Activated CD4-positive, alpha-beta T cell treated with anti-CD3 and anti-CD28 coated beads for 4 hours (primary cell): Measurements from ENCODE around the gene ELF5.

Experiments used
- DNase-seq, 2 donors: peaks; one replicate each; pipeline ENCODE4 v3.0.0-alpha.2; 2020

The ELF5 gene

DNA sequence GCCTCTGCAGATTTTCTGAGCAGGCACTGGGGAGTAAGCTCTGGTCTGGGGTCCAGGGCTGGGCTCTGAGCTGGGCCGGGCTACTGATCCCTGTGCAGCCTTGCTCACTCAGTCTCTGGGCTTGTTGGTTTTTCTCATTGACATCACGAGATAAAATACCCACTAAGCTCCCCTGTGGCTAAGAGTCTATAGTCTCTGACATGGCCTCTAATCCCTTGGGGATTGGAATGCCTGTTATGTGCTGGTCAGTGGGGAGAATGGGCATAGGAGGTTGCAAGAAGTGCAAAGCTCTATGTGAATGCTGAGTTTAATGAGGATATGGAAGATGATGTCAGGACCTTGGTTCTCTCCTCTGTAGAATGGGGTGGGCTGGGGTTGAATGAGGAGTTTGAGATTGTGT is 23.3 kb downstream of the ELF5 start:
- DNase-seq = no peak

DNA sequence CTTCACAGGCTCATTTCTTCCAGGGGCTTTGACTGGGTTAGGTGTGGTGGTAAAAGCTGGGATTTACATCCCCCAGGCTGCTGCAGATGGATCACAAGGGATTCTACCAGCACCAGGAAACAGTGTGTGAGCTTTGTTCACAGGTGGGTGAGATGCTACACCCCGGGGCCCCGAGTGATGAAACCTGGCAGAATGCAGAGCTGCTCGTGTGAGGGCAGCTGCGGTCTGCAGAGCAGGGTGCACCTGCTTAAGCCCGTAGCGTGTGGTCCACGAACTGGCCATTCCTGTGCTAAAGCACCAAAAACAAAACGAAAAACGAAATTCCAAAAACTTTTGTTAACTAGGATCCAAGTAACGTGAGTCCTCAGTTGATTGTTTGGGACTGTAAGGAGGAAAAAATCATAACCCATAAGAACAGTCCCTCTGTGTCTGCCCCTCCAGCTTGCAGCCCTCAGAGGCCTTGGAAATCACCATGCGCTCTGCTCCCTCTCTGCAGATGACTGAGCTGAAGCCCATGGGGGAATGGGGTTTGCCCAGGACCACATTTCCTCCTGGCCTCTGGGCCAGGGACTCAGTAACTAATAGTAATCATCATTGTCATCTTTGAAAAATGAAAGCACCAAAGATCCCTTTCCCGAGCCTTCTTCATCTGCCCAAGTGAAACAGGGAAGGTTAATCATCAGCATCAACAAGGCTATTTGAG is 24.6 kb downstream of the ELF5 start:
- DNase-seq = no peak

DNA sequence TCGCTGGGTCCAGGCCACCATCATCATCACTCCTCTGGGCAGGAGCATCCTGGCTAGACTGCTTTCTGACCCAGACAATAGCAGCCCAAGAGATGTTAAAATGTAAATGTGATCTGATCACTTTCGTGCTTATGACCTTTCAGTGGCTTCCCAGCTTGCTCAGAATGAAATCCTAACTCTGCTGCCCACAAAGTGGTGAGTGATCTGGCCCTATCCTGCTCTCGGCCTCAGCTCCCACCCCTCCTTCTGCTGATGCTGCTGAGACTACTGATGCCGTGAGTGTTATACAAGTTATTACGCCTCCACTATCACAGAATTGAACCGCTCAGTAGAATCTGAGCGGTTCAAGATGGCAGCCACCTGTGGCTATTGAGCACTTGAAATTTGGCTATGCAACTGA is 26.2 kb downstream of the ELF5 start:
- no peak for DNase-seq

DNA sequence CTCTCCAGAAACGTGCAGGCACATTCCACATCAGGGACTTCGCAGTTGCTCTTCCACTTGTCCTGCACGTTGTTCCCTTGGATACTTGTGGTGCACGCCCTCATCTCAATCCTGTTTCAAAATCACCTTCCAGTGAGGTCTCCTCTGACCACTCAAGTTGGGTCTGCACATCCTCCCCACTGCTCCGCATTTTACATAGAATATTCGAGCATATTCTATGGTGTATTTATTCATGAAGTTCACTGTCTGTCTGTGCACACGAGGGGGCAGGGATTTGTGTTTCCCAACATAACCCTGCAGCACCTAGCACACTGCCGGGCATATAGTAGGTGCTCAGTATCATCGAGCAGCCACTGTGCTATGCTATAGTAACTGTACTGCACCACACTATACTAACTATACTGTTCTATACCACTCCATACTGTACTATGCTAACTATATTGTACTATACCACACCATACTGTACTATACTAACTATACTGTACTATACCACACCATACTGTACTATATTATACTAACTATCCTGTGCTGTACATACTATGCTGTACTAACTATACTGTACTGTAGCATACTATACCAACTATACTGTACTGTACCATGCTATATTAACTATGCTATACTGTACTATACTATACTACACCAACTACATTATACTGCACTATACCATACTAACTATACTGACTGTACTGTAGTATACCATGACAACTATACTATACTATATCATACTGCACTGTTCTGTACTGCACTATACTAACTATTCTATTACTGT is 30.3 kb downstream of the ELF5 start:
- DNase-seq = no peak

DNA sequence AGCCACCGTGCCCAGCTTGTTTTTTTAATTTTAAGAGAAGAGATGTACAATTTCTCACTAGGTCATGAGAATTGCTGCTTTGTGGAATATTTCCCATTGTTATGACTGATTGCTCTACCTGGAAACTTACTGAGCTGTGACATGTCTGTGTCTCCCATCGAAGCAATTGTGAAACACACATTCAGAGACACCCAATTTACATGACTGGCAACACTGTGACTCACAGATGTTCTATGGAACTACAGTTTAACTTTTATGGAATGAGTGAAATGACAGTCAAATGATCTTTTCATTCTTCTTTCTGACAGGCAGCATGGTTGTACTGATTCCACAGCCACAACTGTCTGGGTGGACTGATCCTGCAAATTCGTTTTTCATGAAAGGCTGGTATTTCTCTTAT is 32.3 kb downstream of the ELF5 start:
- DNase-seq = no peak

DNA sequence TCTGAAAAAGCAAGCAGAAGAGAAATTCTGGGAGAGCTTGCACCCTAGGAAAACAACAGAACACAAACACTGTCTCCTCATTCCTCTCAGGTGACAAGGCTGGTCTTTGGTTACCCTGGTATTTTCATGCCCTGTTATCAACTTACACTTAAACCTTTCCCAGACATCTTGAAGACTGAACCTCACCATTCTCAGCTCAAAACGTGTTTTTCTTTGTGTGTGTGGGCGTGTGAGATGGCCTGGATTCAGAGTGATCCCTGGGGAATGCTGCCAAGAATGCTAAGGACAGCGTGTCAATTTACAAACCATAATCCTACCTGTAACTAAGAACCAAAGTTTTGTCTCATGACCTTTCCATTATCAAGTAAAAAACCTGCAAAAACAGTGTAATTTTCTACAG is 33.3 kb downstream of the ELF5 start:
- DNase-seq = no peak

DNA sequence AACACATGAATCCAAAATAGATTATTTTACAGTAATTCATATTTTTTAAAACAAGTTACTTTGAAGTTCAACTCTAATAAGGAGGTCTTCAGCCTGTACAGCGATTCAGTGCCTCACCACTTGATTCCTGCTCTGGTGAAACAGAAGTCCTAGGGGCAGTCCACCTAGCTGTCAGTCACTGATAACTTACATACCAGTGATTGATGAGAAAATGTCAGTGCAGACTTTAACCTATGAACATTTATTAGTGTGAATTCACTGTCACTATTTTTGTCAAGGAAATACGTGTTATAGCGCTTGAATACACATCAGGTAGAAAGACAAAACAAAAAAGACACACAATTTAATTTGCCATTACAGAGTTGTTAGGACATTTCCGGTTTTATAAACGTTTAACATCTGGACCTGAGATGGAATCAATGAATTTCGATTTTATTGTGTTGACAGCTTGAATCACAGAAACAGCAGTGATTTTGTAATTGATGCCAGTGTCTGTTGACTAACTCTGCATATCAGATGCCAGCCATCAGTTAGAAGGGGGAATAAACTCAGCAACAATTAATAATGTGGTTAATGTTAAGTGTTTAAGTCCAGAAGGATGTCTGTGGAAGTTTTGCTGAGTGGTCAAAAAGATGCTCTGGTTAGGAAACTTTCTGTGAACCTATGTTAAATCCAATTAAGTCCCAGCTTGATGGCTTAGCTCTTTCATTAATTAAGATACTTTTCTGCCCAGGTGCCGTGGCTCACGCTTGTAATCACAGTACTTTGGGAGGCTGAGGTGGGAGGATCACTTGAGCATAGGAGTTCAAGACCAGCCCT is 34.5 kb downstream of the ELF5 start:
- DNase-seq = no peak

DNA sequence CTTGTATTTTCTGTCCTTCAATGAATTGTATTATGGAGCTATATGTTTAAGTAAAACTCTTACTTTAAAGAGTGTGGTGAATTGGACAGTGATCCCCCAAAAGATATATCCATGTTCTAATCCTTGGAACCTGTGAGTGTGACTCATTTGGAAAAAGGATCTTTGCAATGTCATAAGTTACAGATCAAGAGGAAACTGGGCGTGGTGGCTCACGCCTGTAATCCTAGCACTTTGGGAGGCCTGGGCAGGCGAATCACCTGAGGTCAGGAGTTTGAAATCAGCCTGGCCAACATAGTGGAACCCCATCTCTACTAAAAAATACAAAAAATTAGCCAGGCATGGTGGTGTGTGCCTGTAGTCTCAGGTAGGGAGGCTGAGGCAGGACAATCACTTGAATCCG is 36.7 kb downstream of the ELF5 start:
- DNase-seq = no peak

DNA sequence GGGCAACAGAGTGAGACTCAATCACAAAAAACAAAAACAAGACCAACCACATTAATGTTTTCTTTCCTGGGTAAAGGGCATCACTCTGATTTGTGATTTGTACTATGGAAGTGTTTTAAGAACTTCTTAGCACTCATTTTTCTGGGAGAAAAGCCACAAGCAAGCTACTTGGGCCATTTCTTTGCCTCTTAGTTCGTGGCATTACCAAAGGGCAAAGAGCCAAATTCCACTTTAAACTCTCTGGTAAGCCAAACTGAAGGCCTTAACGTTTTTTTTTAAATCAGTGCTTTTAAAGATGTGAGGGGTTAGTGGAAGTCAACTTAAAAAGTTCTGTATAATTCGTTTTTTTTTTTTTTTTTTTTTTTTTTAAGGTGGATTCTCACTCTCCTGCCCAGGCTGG is 37.9 kb downstream of the ELF5 start:
- DNase-seq = no peak

DNA sequence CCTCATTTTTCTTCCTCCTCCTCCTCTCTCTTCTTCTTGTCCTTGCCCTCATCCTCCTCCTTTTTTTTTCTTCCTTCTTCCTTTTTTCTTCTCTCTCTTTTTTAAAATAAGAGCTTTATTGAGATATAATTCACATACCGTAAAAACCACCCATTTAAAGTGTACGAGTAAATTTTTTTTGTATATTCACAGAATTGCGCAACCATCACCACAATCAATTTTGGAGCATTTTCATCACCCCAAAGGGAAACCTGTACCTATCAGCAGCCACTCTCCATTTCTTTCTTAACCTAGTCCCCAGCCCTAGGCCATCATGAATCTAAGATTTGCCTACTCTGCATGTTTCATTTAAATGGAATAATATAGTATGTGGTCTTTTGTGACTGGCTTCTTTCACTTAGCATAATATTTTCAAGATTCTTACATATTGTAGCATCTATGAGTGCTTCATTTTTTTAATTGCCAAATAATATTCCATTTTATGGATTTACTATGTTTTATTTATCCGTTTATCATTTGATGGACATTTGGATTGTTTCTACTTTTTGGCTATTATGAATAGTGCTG is 39.9 kb downstream of the ELF5 start:
- DNase-seq = no peak

DNA sequence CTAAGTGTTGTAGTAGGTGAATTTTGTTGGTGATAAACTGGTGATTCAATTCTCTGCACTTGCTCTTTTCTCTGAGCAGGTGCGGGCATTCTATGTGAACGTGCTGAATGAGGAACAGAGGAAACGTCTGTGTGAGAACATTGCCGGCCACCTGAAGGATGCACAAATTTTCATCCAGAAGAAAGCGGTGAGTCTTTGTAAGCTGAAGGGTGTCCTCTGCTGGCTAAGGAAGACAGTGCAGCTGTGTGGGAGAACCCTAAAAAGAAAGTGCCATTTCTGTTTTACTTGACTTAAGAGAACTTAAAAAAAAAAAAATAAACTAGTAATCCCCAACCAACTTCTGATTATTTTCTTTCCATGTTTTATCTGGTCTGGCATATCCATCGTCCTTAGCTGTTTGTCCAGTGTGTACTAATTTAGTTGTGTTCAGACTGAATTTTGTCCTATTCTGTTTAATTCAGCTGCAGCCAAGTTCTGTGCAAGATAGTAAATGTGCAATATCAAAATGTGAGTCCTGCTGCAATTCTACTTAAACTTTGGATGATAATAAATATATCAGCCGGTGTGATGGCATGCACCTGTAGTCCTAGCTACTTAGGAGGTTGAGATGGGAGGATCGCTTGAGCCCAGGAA is 45.3 kb downstream of the ELF5 start:
- DNase-seq = peak; percentile 9 to 36

DNA sequence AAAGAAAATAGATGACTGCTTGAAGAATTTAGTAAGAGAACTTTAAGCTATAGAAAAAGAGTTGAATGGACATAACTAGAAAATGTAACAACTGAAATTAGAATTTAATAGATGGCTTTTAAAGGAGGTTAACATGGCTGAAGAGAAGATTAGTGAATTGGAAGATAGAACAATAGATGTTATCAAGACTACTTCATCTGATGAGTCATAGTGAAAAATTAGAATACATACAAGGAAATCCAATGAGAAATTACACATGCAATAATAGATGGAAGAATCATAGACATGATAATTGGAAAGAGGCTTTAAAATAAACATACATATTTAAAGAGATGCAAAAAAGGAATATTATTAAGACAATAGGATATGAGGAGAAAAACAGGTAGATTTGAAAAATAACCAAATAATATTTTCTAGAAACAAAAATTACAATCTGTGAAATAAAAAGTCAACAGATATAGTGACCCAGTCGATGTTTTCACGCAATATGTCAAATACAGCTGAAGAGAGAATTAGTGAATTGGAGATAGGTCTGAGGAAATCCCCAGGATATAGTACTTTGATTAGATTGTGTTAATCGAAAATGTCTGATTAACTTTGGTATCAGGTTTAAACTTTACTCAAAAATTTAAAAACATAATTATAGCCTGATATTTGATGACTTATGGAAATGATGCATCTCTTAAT is 46.6 kb downstream of the ELF5 start:
- no peak for DNase-seq

DNA sequence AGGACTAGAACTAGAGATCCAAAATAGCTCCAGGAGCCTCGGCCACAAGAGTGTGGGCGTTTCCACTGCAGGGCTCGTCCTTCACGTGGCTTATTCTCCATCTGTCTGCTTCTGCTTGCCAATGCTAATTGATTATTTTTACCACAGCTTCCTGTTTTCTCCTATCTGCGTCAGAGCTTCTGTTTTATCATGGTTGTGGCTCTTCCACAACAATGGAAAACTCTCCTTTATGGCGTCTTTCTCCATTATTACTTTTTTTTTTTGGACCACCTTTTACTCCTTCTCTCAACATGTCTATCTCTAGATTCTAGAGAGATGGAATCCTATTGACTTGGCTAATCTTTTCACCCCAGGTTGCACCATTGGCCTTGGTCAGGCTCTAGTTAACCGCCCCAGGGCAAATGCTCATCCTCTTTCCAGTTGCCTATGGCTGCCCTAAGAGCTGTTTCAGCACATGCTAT is 49.0 kb downstream of the ELF5 start:
- DNase-seq = no peak

DNA sequence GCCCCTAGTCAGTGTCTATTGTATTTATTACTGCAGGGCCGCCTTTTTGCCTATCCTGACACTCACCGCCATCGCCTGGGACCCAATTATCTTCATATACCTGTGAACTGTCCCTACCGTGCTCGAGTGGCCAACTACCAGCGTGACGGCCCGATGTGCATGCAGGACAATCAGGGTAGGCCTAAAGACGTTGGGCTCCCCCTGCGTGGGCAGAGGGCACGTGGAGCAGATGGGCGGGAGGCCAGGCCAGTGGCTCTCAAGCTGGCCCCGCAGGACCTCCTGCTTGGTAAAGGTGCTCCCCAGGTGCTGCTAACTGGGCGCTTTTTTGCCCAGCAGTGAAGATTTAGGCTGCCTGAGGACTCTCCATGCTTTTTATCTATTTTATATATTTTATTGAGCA is 52.4 kb downstream of the ELF5 start:
- no peak for DNase-seq

DNA sequence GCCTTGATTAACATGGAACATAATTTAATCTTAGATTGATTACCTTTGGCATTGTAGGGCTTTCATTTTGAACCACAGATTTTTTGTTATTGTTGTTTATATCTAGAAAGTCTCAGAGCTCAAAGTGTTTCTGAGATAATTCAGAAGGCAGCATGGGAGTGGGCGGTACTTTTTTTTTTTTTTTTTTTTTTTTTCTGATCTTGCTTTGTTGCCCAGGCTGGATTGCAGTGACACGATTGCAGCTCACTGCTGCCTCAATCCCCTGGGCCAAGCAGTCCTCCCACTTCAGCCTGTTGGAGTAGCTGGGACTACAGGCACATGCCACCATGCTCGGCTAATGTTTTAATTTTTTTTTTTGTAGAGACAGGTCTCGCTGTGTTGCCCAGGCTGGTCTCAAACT is 53.3 kb downstream of the ELF5 start:
- DNase-seq = no peak

DNA sequence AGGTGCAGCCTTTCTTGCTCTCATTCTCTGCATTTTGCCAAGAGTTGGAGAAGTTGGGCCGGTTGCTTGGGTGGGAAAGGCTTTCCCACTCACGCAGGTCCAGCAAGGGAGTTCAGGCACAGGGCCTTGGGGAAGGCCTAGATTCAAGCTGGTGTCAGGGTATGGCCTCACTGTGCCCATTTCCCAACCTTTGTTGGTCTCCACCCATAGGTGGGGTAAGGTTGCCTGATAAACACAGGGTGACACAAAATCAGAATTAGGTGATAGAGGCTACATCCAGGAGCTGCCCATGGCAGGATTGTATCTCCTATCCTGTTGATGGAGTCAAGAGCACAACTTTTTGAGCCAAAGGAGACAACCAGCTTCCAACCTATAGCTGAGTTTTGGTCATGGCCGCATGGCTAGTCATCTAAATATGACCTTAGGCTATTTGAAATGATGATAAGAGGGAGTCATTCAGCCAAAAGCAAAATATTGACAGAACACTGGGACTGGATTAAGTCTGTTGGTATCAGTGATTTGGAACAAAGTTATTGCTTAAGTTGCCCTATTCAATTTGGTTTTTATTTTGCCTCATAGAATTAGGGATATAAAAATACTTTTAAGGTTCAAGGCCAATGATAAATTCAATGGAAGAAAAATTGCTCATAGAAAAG is 54.0 kb downstream of the ELF5 start:
- no peak for DNase-seq

DNA sequence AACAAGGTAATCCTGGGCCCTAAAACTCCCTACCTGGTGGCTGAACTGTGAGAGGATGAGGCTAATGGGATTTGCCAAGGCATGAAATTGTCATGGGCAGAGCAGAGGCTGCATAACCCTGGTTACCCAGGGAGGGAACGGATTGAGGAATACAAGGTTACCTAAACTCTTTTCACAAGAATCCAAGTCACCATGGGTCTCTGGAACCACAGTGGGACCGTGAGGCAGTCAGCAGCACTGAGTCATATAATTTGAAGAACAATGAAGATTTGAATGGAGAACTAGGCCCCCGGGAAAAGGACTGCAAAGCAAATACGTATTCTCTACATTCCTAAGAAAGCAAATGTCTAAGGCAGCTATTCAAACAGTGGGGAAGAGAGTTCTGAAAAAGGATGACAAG is 55.1 kb downstream of the ELF5 start:
- no peak for DNase-seq

DNA sequence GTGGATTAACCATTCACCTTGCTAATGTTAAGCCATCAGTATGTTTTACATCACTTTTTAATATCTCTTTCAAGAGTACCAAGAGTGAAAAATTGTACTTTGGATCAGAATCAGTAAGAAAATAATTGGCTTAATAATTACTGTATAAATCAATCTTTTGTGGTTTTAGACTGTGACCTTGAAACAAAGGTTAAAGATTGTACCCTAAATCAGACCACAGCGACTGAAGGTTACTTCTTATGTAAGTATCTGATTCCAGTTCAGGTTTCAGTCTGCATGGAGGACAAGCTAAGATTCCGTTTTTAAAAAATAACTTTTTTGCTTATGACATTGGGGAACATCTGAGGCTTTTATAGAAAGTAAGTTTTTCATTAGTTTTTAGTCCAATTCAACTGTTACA is 56.0 kb downstream of the ELF5 start:
- no peak for DNase-seq

DNA sequence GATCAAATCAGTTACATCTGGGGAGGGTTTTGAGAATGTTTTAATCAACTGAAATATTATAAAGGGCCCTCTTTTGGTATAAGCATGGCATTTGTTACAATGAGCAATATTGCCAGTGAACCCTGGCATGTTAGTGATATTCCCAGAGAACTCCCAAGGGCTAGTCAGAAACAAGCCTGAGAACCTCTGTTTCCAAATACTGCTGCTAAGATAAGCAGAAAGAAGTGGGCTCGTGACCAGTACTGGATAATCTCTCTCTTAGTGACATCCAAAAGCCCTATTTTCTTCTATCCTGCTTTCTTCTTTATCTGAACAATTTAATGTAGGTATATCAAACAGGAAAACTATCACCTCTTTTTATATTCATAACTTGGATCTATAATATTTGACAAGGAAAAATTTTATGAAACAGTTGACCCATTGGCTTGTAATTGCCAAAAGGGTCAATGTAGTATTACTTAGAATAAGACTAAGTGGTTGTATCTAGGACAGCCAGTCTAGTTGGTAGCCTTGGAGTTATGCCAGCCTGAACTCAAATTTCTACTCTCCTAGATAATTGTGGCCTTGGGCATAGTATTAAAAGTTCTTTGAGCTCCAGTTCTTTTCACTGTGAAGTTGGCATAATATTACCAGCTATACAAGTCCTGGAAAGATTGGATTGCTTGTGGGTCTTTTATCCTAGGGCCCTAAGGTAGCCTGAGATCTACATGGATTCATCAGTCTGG is 59.1 kb downstream of the ELF5 start:
- DNase-seq = no peak

DNA sequence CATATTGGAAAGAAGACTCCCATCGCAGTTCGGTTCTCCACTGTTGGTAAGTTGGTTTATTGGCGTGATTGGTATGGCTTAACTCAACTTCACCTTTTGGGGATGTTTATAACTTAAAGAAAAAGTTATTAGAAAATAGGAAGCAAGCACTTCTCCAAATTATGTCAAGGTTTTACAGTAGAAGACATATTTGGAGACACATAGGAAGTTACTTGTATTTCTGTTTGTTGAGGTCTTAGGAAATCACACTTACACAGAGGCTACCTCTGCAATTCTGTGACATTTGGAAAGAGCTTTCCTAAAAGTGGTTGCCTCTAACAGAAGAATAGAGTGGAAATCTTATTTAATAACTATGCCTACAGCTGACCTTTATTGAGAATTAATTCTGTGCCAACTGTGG is 62.5 kb downstream of the ELF5 start:
- DNase-seq = no peak

DNA sequence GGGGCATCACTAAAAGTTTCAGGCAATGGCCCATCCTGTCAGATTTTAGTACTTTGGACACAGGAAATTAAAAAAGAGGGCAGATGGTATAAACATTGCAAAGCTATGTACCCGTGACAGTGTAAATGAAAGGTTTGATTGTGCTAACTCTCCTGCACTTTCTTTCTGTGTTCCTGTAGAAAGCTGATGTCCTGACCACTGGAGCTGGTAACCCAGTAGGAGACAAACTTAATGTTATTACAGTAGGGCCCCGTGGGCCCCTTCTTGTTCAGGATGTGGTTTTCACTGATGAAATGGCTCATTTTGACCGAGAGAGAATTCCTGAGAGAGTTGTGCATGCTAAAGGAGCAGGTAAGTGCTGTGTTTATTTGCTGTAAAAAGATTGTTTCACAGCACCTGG is 64.6 kb downstream of the ELF5 start:
- DNase-seq = no peak
